IPS-NIHi7 (cell line): ENCODE data around the gene CACNG3.
"Not testable (repeated sequence)": the region's sequence is repeated elsewhere in the genome, so short reads cannot be mapped to it uniquely, and the experiment has no call there.

ENCODE experiments used
- DNase-seq: peaks from one replicate; pipeline ENCODE4 v3.0.0; 2012; ENCODE audit warnings: mixed read lengths; ENCODE audit errors: extremely low spot score

The CACNG3 gene

DNA sequence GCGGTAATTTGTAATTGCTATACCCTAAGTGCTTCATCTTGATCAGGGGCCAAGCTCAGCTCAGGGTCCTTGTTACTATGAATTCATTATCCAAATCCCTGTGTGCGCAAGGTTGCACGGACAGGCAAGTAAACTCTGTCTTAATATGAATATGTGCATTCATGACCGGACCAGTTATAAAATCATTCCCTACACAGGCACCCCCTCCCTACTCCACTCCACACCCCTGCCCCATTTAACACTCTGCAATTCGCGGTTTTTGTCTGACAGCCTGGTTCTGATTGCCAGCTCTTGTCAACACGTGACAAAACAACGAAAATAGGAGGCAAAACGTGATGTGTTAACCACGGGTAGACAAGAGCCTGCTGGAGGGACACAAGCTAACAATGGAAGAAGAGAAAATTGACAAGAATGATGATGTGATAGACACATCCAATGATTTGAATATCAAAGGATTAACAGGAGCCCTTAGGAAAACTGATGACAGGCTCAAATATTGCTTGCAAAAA is 76.5 kb downstream of the CACNG3 start:
- no peak for DNase-seq

DNA sequence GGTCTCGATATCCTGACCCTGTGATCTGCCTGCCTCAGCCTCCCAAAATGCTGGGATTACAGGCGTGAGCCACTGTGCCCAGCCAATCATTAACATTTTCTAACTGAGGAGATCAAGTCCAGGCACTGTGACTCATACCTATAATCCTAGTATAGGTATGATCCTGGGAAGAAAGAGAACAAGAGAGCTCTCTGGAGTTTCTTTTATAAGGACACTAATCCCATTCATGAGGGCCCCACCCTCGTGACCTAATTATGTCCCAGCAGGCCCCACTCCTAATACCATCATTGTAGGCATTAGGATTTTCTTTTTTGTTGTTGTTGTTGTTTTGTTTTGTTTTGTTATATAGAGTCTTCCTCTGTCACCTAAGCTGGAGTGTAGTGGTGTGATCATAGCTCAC is 80.4 kb downstream of the CACNG3 start:
- DNase-seq = no peak

DNA sequence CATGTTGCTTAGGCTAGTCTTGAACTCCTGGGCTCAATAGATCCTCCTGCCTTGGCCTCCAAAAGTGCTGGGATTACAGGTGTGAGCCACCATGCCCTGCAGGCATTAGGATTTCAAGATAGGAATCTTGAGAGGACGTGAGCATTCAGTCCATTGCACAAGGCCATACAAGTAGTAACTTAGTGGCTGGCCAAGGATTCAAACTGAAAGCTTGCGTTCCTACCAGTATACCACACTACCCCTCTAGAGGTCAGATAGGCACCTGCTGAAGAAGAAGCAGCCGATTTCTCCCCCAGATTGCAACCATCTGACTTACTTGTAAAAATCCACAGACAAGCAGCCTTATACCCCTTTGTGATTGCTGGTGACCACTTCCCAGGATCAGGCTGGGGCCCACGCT is 80.9 kb downstream of the CACNG3 start:
- no peak for DNase-seq

DNA sequence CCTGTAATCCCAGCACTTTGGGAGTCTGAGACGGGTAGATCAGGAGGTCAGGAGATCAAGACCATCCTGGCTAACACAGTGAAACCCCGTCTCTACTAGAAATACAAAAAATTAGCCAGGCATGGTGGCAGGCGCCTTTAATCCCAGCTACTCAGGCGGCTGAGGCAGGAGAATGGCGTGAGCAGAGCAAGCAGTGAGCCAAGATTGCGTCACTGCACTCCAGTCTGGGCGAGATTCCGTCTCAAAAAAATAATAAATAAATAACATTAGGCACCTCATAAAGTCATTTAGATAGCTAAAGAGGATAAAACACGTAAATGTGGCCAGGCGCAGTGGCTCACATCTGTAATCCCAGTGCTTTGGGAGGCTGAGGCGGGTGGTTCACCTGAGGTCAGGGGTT is 87.7 kb downstream of the CACNG3 start:
- not testable (repeated sequence) for DNase-seq

DNA sequence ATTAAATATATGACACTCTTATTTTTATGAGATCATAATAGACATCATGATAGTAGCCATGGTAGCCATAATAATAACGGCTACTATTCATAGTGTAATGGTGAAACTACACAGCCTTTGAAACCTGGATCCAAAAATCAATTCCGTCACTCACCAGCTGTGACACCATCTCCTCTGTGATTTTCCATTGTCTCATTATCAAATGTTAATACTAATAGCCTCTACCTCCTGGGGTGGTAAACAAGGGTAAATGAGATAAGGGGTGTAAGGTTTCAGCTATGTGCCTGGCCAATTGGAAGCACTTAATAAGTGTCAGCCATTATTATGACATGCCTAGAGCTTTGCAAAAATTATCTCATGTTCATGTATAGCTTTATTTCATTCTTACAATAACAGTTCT is 88.6 kb downstream of the CACNG3 start:
- no peak for DNase-seq

DNA sequence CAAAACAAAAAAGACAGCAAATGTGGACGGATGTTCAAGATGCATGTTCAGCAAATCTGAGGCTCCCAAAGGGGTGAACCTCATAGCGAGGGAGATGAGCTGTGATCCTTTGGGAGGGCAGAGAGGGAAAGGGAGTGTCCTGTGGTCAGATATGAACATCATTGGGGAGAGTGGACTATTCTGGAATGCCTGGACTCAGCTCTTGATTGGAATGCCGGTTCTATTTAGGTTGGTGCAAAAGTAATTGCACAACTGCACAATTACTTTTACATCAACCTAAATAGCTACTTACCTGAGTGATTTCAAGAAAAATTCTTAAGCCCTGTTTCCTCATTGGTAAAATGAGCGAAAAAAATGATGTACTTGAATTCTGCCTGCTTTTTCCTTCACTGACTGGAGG is 89.6 kb downstream of the CACNG3 start:
- no peak for DNase-seq

DNA sequence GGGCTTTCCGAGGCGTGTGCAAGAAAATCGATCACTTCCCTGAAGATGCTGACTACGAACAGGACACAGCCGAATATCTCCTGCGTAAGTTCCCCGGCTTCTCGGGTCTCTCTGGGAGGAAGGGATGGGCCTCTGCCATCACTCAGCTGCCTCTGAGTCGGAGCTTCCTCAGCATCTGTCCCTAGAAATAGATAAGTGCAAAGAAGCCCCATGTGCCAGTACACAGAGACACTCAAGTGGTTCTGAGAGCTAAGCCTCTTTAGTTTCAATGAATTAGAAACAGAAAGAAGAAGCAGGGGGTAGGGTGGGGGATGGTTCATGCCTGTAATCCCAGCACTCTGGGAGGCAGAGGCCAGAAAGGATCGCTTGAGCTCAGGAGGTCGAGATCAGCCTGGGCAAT is 90.6 kb downstream of the CACNG3 start:
- no peak for DNase-seq

DNA sequence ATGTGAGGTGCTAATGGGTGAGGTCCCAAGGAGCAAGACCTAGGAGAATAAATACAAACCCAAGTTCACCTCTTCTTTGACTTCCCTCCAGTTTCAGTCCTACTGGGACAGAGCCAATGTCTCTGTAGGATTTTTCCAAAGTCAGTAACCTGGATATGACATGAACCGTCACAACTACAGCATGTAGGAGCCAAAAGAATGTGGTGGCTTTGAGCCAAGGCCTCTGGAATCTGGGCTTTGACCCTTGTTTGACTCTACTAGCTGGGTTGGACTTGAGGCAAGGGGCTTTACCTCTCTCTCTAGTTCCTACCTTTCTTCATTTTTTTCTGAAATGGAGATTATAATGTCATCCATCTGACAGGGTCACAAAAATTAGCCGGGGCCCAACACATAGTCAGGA is 91.4 kb downstream of the CACNG3 start:
- DNase-seq = no peak

DNA sequence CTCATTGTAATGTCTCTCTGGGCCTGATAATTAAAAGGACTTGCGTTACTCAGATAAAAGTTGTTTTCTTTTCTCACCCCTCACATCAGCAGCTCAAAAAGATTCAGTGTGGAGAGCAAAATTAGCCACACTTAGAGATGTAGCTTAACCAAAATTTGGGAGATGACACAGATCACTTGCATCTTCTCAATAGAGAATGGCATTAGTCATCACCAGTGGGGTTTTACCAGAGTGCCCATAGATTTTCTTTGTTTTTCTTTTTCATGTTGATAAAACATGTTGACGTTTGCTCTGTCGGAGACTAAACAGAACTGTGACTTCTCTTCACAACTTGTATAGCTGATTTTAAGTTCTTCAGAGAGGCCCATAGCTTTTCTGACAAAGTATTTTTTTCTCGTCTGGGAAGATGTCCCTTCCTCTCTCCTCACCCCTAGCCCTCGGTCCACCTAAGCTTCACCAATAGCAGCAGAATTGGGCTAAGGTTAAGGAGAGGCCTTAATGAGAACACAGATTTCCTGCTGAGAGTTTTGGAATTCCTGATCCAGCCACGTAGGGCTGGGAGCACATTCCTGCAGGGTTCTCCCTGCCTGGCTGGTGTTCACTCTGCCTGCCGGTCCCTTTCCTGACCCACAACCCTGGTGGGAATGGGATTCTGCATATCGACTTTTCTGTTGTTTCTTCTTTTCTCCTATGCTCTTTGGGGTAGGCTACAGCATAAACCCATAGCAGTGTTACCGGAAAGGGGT is 92.6 kb downstream of the CACNG3 start:
- peak; percentile 63 for DNase-seq

DNA sequence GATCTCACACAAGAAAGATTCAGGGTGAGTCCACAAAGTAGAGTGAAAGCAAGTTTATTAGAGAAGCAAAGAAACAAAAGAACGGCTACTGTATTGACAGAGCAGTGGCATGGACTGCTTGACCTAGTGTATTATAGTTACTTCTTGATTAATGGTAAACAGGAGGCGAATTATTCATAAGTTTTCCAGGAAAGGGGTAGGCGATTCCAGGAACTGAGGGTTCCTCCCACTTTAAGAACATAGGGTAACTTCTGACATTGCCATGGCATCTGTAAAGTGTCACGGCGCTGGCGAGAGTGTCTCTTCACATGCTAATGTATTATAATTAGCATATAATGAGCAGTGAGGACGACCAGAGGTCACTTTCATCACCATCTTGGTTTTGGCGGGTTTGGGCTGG is 93.2 kb downstream of the CACNG3 start:
- DNase-seq = no peak

DNA sequence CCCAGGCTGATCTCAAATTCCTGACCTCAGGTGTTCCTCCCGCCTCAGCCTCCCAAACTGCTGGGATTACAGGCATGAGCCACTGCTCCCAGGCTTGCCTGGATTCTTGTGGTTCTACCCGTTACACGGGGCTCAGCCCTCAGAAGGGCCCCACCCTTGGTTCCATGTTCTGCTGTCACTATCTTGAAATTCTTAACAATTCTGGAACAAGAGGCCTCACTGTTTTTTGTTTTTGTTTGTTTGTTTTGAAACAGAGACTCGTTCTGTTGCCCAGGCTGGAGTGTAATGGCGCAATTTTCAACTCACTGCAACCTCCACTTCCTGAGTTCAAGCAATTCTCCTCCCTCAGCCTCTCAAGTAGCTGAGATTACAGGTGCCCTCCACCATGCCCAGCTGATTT is 96.6 kb downstream of the CACNG3 start:
- DNase-seq = no peak

DNA sequence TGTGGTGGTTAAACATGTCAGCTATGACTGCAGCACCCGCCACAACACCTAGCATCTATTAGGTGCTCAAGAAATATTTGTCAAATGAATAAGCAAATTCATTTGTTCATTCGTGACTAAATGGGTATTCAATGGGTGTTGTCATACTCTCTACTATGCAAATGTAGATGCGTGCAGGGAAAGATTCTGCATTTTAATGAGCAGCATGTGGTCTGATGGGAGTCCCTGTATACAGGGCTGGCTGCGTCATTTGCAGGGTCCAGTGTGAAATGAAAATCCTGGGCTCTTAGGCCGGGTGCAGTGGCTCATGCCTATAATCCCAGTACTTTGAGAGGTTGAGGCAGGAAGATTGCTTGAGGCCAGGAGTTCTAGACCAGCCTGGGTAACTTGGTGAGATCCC is 97.5 kb downstream of the CACNG3 start:
- no peak for DNase-seq

DNA sequence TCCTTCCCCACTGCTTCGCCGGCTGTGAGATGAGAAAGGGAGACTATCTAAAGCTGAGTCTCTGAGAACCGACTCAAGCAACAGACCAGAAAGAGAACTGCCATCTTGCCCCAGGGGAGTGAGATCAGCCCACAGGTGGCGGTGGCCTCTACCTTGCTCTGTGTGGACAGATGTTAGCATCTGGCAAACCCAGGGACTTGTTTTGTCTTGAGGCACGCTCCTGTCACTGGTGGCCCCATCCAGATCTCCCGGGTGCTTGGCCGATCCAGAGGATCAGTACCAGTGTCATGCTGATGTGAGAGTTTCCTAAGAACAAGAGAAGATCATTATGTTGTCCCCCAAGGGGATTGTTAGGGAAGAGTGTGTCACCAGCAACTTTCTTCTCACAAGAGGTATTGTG is 101.4 kb downstream of the CACNG3 start:
- no peak for DNase-seq

DNA sequence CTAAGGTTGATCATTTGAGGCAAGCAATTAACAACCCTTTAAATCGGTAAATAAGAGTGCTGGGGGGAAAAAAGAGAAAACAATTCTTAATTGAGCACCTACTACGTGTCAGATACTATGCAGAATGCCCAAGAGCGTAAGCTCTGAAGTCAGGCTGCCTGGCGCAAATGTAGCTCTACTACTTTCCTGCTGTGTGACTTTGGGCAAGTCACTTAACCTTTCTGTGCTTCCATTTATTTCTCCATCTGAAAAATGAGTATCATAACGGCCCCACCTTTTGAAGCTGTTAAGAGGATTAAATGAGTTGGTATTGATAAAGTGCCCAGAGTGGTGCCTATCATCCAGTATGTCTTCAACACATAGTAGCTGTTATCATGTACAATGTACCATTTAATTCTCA is 102.0 kb downstream of the CACNG3 start:
- no peak for DNase-seq

DNA sequence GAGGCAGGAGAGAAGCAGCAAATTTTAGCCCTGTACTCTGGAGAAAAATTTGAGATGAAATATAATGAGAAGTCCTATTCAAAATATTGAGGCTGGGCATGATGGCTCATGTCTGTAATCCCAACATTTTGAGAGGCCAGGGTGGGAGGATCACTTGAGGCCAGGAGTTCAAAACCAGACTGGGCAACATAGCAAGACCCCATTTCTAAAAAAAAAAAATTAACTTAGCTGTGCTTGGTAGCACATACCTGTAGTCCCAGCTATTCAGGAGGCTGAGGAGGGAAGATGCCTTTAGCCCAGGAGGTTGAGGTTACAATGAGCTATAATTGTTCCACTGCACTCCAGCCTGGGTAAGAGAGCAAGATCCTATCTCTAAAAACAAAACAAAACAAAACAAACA is 103.4 kb downstream of the CACNG3 start:
- DNase-seq = no peak

DNA sequence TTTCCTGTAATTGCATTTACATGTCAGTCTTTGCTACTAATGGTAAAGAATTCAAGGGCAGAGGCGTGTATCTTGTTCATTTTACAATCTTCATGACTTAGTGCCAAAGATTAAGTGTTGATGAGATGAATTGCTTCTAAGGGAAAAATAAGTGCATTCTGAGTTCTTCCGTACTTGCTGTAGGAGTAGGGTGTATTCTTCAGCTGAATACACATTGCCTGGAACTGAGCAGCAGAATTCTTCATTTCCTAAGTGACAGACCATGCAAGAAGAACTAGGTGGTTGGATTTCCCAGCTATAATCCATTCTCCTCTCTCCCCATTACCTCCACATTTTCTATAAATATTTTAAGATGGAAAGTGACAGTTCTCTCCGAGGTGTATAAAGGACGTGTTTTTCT is 104.8 kb downstream of the CACNG3 start:
- DNase-seq = no peak

DNA sequence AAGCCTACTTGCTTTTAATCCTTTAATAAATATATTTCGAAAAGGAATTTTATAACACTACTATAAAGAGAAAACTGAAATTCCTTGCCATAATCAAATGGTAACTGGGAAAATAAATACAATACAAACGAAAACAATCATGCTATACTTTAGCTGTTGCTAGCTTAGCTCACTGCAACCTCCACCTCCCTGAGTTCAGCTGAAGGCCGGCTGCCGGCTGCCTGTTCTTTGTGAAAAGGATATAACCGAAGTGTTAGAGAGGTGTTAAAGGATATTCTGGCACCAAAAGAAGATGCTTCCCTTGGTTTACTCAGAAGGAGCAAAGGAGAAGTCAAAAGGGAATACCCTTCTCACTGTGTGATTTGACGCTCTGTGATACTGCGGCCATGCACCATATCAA is 108.5 kb downstream of the CACNG3 start:
- DNase-seq = no peak

DNA sequence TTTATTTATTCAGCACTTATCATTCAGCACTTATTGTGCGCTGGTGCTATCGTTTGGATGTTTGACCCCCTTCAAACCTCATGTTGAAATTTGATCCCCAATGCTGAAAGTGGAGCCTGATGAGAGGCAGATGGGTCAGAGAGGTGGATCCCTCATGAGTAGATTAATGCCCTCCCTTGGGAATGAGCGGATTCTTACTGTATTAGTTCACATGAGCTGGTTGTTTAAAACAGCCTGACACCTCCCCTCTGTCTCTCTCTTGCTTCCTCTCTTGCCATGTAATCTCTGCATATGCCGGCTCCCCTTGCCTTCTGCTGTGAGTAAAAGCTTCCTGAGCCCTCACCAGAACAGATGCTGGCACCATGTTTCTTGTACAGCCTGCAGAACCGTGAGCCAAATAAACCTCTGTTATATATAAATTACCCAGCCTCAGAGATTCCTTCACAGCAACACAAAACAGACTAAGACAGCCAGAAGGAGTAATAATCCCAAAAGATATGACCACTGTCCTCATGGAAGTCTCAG is 111.1 kb downstream of the CACNG3 start:
- no peak for DNase-seq

DNA sequence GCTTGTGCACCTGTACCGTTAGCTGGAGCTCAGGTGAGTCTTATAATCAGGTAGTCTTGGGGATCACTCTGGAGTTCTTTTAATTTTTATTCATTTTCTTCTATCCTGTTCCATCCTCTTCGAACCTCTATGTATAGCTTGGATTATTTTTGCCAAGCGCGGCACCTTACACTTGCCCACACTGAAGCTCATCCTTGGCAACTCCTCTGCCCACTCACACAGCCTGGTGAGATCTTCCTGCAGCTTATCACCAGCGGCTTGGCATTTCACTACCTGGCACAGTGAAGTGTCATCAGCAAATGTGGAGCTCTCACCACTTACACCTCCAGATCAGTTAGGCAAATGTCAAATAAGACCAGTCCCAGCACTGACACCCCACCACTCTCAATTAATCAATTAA is 116.7 kb downstream of the CACNG3 start:
- DNase-seq = no peak

DNA sequence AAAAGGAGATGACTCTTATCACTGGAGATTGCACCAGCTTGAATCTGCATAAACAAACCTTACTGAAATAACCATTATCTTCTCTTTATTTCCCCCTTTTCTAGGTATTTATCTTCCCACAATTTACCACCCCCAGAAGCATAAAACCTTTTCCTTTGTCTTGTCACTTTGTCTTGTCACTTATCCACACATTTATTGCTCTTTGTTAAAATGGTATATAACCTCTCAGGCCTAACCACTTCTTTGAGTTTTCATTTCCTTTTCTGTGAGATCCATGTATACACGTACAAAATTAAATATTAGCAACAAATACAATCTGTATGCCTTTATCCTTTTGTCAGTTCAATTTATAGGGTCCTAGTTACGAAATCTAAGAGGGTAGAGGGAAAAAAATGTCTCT is 122.9 kb downstream of the CACNG3 start:
- DNase-seq = no peak

DNA sequence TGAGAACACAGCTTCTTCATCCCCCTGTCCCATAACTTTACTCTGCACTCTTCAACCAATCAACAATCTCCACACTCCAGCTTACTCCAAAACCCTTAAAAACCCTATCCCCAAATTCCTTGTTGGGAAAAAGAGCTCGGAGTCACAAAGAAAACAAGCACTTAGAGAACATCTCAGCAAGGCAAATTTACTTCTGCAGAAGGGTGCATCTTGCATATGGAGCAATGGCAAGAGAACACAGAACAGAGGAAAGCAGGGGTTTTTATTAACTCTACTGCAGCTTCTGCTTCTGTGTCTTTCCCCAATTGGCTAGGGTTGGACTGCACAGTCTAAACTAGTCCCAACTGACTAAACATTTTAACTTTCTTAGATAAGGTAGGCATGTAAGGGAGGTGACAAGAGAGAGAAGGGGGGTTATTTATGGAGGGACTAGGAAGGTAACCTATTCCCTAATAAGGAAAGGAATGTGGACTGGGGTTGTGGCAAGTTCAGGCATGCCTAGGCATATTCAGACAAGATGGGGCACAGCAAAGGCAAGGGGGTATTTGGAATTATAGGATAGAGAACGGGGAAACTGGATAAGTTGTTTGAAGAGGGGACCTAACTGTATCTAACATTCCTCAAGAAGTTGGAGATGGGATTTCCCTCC is 125.5 kb downstream of the CACNG3 start:
- no peak for DNase-seq

DNA sequence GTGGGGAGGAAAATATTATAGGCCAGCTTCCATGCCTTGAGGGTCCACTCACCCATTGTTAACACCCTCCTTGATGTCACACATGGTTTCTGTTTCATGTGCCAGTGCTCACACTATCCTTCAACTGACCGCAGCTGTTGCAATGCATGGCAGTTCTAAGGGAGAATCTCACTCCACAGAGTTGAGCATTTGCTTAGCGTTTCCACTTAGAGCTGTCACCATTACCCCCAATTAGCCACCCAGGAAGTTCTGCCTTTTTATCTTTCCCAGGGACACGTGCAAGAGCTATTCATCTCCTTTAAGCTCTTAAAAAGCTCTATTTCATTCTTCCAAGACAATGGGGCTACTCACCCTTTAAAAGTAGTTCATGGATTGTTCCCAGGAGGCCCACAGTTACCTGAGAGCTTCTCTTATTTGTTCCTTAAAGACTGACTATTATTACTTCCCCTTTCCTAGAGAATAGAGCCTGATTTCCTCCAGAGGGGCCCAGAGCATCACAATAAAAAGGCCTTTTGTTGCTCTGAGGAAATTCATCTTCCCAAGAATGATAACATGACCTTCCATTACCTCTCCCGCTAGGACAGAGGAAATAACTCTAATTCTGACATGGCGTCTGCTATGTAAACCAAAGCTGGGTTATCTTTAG is 126.8 kb downstream of the CACNG3 start:
- DNase-seq = no peak

DNA sequence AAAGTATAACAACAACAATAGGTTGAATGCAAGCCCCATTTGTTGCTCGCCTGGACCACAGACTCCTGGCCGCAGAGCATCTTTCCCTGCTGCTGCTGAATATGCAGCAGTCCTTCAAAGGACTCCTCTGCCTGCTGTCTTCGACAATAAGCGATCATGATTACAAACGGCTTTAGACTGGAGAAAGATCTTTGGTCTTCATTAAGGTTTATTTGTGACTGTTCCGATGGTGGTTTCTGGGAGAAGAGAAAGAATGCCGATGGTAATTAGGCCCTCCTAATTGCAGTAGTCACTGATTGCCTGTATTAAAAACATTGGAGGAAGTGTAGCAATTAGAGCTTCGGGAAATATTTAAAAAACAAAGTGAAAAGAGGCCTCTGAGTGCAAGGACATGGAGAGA is 138.2 kb downstream of the CACNG3 start:
- DNase-seq = no peak
